Omental fat pad (tissue), 4 donors: Measurements from ENCODE around the gene CATSPERZ. TPM values are rescaled to one million over a fixed set of nuclear protein-coding genes. Genes with fewer than 3 reads are reported as not detected.

Experiments used
- ATAC-seq: fragments of 150-250 bp; one replicate; pipeline ENCODE4 v1.9.1; 2016; ENCODE audit warnings: mild to moderate bottlenecking, moderate library complexity; ENCODE audit not compliant: low FRiP score
- DNase-seq: peaks from one replicate; pipeline ENCODE4 v3.0.0-alpha.2; 2019; ENCODE audit warnings: low spot score
- total RNA-seq, 4 donors: library from RNA; depleted of rRNA; stranded (reverse); fragments of >200 nt; gene quantifications; one replicate each; pipeline ENCODE4 v1.1.0, GENCODE V29; 2016
- TF ChIP-seq, protein P1 (sequence below), 3 donors: fragments of 450-650 bp; IDR thresholded peaks; one replicate each; pipeline ENCODE4 v1.5.1; 2016 to 2017; ENCODE audit warnings: antibody characterized with exemption in 3 of 3, mild to moderate bottlenecking in 3 of 3, moderate library complexity in 2 of 3

Gene CATSPERZ, protein sequence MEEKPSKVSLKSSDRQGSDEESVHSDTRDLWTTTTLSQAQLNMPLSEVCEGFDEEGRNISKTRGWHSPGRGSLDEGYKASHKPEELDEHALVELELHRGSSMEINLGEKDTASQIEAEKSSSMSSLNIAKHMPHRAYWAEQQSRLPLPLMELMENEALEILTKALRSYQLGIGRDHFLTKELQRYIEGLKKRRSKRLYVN
- total RNA-seq = not detected

DNA sequence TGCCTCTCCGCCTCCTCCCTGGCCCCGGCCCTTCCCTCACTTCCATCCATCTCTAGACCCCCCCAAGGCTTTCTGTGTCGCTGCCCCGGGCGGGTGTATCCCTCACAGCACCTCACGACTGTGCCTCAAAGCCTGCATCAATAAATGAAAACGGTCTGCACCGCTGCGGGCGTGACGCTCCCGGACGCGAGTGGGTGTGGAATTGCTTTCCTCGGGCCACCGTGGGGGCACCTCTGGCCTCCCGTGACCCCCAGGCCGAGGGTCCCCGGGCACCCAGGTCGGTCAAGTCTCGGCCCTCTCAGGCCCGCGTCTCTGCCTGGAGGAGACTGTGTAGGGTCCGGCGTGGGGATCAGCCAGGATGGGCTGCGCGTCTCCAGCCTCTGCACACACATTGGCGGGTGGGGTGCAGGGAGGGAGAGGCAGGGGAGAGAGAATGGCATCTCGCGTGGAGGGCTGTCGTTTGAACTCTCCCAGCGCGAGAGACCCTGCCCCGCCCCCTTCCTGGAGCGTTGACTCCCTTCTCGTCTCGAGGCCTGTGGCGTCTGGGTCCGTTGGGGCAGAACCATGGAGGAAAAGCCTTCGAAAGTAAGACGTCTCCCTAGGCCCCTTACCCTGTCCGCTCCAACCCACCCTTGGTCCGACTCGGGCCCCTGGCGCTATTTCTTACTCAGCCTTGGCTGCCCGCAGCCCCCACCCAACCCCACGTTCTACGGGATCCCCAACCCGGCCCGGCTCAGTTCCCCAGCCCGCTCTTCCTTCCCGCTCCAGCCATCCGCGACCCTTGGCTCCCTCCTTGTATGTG lies at the start of gene CATSPERZ:
TSS of gene CATSPERZ (plus strand) at position 512 of the 802 bp plus-strand sequence. CDS start at position 565, 53 bp downstream.
- TF ChIP-seq, protein P1, sequence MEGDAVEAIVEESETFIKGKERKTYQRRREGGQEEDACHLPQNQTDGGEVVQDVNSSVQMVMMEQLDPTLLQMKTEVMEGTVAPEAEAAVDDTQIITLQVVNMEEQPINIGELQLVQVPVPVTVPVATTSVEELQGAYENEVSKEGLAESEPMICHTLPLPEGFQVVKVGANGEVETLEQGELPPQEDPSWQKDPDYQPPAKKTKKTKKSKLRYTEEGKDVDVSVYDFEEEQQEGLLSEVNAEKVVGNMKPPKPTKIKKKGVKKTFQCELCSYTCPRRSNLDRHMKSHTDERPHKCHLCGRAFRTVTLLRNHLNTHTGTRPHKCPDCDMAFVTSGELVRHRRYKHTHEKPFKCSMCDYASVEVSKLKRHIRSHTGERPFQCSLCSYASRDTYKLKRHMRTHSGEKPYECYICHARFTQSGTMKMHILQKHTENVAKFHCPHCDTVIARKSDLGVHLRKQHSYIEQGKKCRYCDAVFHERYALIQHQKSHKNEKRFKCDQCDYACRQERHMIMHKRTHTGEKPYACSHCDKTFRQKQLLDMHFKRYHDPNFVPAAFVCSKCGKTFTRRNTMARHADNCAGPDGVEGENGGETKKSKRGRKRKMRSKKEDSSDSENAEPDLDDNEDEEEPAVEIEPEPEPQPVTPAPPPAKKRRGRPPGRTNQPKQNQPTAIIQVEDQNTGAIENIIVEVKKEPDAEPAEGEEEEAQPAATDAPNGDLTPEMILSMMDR (IDR thresholded peaks at IDR 0.05) = no peak
- DNase-seq (no peak), ATAC-seq (no peak)

DNA sequence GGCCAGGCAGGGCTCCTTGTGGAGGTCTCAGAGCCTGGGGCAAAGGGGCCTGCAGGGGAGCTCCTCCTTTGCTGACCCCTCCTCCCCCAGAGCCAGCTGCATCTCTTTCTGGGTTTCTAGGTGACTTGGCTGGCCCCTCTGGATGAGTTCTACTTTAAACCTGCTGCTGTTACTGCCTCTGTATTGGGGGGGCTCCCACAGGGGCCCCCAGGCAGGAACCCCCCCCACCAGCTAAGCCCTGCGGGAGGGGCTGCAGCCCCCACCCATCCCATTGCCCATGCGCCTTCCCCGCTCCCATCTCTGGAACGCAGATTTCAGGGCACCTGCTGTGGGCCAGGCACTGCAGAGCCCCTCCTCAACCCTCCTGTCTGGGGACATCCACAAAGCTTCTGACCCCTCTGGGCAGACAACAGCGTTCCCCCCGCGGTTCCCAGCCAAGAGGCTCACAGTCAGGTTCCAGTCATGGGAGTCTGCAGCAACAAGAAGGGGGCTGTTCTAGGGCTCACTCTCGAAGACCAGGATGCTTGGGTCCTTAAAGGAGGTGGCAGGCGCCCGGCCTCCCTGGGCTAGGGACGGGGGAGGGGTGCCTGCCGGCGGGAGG lies 49.6 kb upstream of the CATSPERZ start:
- ATAC-seq (no peak), DNase-seq (no peak)
- TF ChIP-seq, protein P1 (IDR thresholded peaks at IDR 0.05) = no peak

DNA sequence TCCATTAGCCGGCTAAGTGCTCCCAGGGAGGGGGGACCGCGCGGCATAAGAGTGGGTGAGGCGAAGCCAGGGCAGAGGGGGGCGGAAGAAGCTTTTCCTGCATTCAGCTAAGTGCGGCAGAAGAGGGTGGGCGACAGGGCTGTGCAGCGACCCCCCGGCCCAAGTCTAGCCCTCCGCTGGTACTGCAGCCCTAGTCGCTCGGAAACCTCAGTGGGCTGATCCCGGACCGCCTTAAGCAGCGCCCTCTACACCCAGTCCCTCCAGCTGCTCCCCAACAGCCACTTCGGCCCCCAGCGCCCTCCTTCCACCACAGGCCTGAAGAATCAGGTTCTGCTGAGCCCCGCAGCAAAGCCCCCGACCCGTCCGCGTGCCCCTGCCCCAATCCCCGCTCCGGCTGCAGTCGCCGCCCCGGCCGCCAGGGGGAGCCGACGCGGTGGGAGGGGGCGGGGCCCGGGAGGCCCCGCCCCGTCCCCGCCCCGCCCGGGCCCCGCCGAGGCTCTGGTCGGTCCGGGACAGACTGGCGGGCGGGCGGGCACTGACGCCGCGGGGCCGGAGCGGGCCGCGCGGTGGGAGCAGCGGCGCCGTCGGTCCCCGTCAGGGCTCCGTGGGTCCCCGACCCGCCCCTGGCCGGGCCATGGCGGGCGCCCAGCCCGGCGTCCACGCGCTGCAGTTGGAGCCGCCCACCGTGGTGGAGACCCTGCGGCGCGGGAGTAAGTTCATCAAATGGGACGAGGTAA lies 49.0 kb upstream of the CATSPERZ start, which contains the start of gene PLCB3:
TSS of gene PLCB3 (plus strand) at position 515 of the 737 bp plus-strand sequence. CDS start at position 635, 120 bp downstream.
- no peak for DNase-seq
- peak; percentile 63 for ATAC-seq
- TF ChIP-seq, protein P1 (IDR thresholded peaks at IDR 0.05) = peak in 1 of 3 donors; percentile 75

DNA sequence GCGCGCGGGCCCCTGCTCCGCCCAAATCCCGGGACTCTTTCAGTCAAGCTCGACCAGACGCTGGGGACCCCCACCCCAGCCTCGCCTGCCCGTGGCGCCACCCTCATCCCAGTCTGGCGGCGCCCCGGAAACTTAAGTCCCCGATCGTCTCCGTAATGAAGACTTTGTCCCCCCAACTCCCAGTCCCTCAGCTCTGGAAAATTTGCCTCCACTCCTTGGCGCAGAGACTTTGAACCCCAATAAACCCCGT lies 48.5 kb upstream of the CATSPERZ start:
- no peak for ATAC-seq
- TF ChIP-seq, protein P1 (IDR thresholded peaks at IDR 0.05) = no peak
- DNase-seq = no peak

DNA sequence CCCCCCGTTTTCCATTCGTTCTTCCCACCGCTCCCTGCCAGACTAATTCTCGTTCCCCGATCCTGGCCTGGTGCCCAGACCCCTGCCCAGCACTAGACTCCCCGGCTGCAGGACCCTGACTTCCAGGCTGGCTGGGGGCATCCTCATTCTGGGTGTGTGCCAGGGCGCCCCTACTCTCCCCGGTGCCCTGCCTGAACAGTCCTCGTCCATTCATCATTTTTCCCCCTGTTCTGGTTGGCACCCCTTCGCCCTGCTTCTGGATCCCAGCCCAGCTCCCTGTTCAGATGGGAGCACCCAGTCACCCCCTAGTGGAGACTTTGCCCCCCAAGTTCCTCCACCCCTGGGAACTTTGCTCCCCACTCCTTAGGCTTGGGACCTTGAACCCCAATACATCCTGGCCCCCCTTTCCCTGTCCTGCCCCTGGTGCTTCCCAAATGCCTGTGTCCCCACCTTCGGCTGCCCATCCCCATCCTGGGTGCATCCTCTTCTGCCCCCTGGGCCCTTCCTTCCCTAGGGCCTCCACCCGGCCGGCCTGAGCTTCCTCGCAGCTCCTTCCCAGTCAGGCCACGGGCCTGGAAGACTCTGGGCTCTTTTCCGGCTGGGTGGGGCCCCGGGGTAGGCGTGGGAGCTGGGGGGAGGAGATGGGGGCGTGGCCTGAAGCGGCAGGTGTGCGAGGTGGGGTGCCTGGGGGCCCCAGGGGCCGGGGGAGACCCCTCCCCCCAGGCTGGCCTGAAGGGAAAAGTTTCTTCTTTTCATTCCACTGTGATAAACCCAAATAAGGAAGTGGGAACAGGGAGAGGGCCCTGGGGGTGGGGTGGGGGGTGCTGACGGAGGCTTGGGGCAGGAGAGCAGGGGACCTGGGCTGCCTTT lies 47.9 kb upstream of the CATSPERZ start:
- ATAC-seq (no peak), DNase-seq (no peak)
- TF ChIP-seq, protein P1 (IDR thresholded peaks at IDR 0.05) = no peak

DNA sequence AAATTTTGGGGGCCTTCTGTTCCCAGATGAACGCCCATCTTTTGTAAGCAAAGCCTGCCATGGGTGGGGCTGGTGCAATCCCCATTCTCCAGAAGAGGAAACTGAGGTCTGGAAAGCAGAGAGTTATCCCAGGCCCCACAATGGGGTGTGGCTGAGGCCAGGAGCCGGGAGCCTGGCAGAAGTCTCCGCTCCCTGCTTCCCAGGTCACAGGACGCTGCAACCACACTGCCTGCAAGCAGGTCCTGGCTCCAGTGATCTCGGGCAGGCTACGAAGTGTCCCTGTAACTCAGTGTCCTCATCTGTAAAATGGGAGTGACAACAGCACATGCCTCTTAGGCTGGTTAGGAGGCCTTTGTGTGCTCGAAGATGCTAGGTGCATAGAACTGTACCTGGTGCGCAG lies 47.1 kb upstream of the CATSPERZ start:
- TF ChIP-seq, protein P1 (IDR thresholded peaks at IDR 0.05) = no peak
- no peak for DNase-seq
- ATAC-seq = no peak
